Activated CD4-positive, alpha-beta T cell treated with anti-CD3 and anti-CD28 coated beads, Interleukin-2, amount 50 U/mL, for 48 hours (primary cell): ENCODE measurements around the gene TMF1.

Experiments used
- DNase-seq, 2 experiments: peaks; one replicate each; pipeline ENCODE4 v3.0.0-alpha.2; 2020

Gene TMF1

GRCh38 chr3:69080233-69080920 is 28.2 kb upstream of the TMF1 start, which contains the start of gene UBA3:
TSS of gene UBA3 (minus strand) at chr3:69080365. CDS start at chr3:69080353, 12 bp downstream.
- DNase-seq: peak; percentile 93 to 95

GRCh38 chr3:69079269-69080159 is 27.4 kb upstream of the TMF1 start:
- no peak for DNase-seq

- DNase-seq: no peak
Measured at GRCh38 chr3:69072928-69073327, 20.8 kb upstream of the TMF1 start.

GRCh38 chr3:69066121-69066520 is 14.0 kb upstream of the TMF1 start:
- no peak for DNase-seq

- DNase-seq: no peak
Measured at GRCh38 chr3:69065318-69065964, 13.3 kb upstream of the TMF1 start.

GRCh38 chr3:69063636-69064035 is 11.5 kb upstream of the TMF1 start:
- no peak for DNase-seq

- DNase-seq: no peak
Measured at GRCh38 chr3:69059688-69060087, 7.6 kb upstream of the TMF1 start.

GRCh38 chr3:69058947-69059224 is 6.8 kb upstream of the TMF1 start:
- DNase-seq: no peak

- DNase-seq: no peak
Measured at GRCh38 chr3:69058180-69058946, 6.2 kb upstream of the TMF1 start.

- no peak for DNase-seq
Measured at GRCh38 chr3:69052472-69052898, 352 bp upstream of the TMF1 start.

GRCh38 chr3:69048990-69049389 is 3.1 kb downstream of the TMF1 start:
- DNase-seq: no peak

- DNase-seq: no peak
Measured at GRCh38 chr3:69044608-69045007, 7.5 kb downstream of the TMF1 start.

- no peak for DNase-seq
Measured at GRCh38 chr3:69033470-69033869, 18.7 kb downstream of the TMF1 start.

GRCh38 chr3:69032737-69033136 is 19.4 kb downstream of the TMF1 start:
- no peak for DNase-seq

GRCh38 chr3:69032142-69032541 is 20.0 kb downstream of the TMF1 start:
- no peak for DNase-seq

GRCh38 chr3:69031635-69032034 is 20.5 kb downstream of the TMF1 start:
- no peak for DNase-seq

- DNase-seq: no peak
Measured at GRCh38 chr3:69020857-69021256, 31.3 kb downstream of the TMF1 start.

- no peak for DNase-seq
Measured at GRCh38 chr3:69020424-69020823, 31.7 kb downstream of the TMF1 start.

- DNase-seq: no peak
Measured at GRCh38 chr3:69016901-69017300, 35.2 kb downstream of the TMF1 start.

- no peak for DNase-seq
Measured at GRCh38 chr3:69016102-69016501, 36.0 kb downstream of the TMF1 start.

- DNase-seq: no peak
Measured at GRCh38 chr3:69014022-69014580, 38.0 kb downstream of the TMF1 start.

- peak; percentile 88 to 91 for DNase-seq
Measured at GRCh38 chr3:69013253-69014021, 38.7 kb downstream of the TMF1 start, which contains the start of gene EOGT. TSS of gene EOGT (minus strand) at chr3:69013684. CDS start at chr3:69009846, 3,838 bp downstream.
